ENCODE results near the gene IL27RA.

Gene IL27RA

GRCh38 chr19:14102102-14102696, 70.6 kb downstream of the IL27RA start:
- no peak for TF ChIP-seq CTCF (IDR thresholded peaks at IDR 0.05; ENCODE audit: borderline replicate concordance, insufficient read depth, low read depth, low read length)

GRCh38 chr19:14102756-14103155, 71.2 kb downstream of the IL27RA start:
- H3K4me3 ChIP-seq (ENCODE audit: low read depth, low read length): no peak overlapping the region
- no peak for TF ChIP-seq CTCF (IDR thresholded peaks at IDR 0.05; ENCODE audit: borderline replicate concordance, insufficient read depth, low read depth, low read length)

More at GRCh38 chr19:14102102-14102696, 70.6 kb downstream of the IL27RA start:
- H3K4me3 ChIP-seq (ENCODE audit: low read depth, low read length): no peak overlapping the region

All from GM12875 (cell line).